SK-N-MC (cell line): Measurements from ENCODE around the gene TTLL3.

ENCODE experiments used
- FOXP2 ChIP-seq: optimal IDR thresholded peaks from 2 replicates; pipeline ENCODE3; 2011; ENCODE audit warnings: mild to moderate bottlenecking, moderate library complexity; ENCODE audit not compliant: insufficient read depth; ENCODE audit errors: extremely low read length, control extremely low read depth
- POLR2AphosphoS5 ChIP-seq: IDR thresholded peaks from 2 replicates; pipeline ENCODE4 v1.6.1; 2012; ENCODE audit warnings: mild to moderate bottlenecking, low read depth, low read length, borderline replicate concordance

DNA sequence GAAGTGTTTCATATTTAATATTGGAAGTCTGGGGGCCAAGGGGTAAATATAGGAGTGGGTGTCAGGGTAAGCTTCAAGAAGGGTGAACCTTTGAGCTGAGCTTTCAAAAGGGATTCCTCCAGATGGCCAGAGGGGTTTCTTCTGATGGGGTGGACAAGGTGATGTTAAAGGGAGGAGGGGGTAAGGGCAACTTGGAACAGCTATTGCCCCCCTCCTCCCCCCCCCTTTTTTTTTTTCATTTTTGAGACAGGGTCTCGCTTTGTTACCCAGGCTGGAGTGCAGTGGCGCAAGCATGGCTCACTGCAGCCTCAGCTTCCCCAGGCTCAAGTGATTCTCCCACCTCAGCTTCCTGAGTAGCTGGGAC lies 2.1 kb upstream of the TTLL3 start:
- TF ChIP-seq POLR2AphosphoS5 = no peak
- TF ChIP-seq FOXP2 = no peak
